Testis (tissue), 3 donors: Measurements from ENCODE around the gene DEF6. TPM values are rescaled to one million over a fixed set of nuclear protein-coding genes. Genes with fewer than 3 reads are reported as not detected.
A peak's percentile ranks its signal among the peaks of the same experiment; 100 is the strongest.

ENCODE experiments used
- DNase-seq: peaks from one replicate; pipeline ENCODE4 v3.0.0-alpha.2; 2019
- H3K27ac ChIP-seq, 2 donors: fragments of 200-600 bp; sonication (generic); one replicate each; pipeline ENCODE4 v1.5.1; 2019
- H3K27me3 ChIP-seq: fragments of 200-600 bp; sonication (generic); one replicate; pipeline ENCODE4 v1.5.1; 2019
- H3K36me3 ChIP-seq: fragments of 200-600 bp; sonication (generic); one replicate; pipeline ENCODE4 v1.5.1; 2017; ENCODE audit warnings: low read depth; ENCODE audit errors: missing control alignments
- H3K4me1 ChIP-seq: fragments of 200-600 bp; sonication (generic); one replicate; pipeline ENCODE4 v1.5.1; 2019
- H3K4me3 ChIP-seq, 2 donors: fragments of 200-600 bp; sonication (generic); one replicate each; pipeline ENCODE4 v1.5.1; 2017 to 2019
- H3K9me3 ChIP-seq: fragments of 200-600 bp; sonication (generic); one replicate; pipeline ENCODE4 v1.5.1; 2017
- POLR2A ChIP-seq: fragments of 450-650 bp; IDR thresholded peaks from one replicate; pipeline ENCODE4 v1.6.1; 2017; ENCODE audit warnings: antibody characterized with exemption, mild to moderate bottlenecking, moderate library complexity
- WGBS, 2 donors: methylation state at CpG; one replicate each; pipeline ENCODE4 v1.1.5; 2018; 5-methylcytosine and 5-hydroxymethylcytosine counted together
- intact Hi-C: fragments of 100-400 bp; cut with DNase I; formaldehyde crosslinking; loops from one replicate; pipeline ENCODE4 v1.15.1; 2023; ENCODE audit warnings: low total_unique reads
- polyA plus RNA-seq: library from polyadenylated mRNA; stranded (reverse); fragments of 350-450 nt; fragmentation: Illumina TruSeq; extraction: RNeasy Lipid Tissue Mini Kit (QIAGEN cat#74804); gene quantifications from one replicate; pipeline ENCODE4 v1.2.3, GENCODE V29; 2014; ENCODE audit warnings: low read depth, low replicate concordance; ENCODE audit not compliant: insufficient read depth
- total RNA-seq, 2 donors: library from RNA; depleted of rRNA; stranded (reverse); fragments of >200 nt; gene quantifications; one replicate each; pipeline ENCODE4 v1.2.3, GENCODE V29; 2016
- TF ChIP-seq, protein P1 (sequence below), 3 experiments: fragments of 450-650 bp in 2 of 3; fragments of 200-600 bp in 1 of 3; sonication (generic) in 1 of 3; IDR thresholded peaks; one replicate each; pipeline ENCODE4 v1.5.1; 2016 to 2019; ENCODE audit warnings: antibody characterized with exemption in 3 of 3, mild to moderate bottlenecking in 2 of 3, moderate library complexity in 1 of 3

Gene DEF6
- total and polyA plus RNA-seq, 3 donors from 2014 or later, result 13.1 to 29.5 (median 20.9) TPM

DNA sequence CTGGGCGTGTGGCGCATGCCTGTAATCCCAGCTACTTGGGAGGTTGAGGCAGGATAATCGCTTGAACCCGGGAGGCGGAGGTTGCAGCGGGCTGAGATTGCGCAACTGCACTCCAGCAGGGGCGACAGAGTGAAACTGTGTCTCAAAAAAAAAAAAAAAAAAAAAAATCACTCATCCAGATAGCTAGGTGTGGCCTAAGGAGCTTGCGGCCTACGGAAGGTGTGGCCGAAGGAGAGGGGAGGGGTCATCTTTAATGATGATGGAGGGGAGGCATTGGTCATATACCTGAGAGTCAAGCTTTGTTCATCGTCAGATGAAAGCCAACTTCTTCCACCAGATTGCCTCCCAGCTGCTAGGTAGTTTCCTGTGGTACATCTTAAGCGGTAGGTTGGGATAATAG is 43.9 kb downstream of the DEF6 start:
- Histone ChIP-seq H3K27me3 (no peaks in the 10 kb centered on the region), H3K9me3 (no peaks in the 10 kb centered on the region), H3K36me3 (no peaks in the 10 kb centered on the region), H3K27ac (no peak overlapping the region), H3K4me1 (peaks cover 14% of the 10 kb centered on the region), H3K4me3 (no peak overlapping the region)
- no peak for TF ChIP-seq POLR2A
- TF ChIP-seq, protein P1, sequence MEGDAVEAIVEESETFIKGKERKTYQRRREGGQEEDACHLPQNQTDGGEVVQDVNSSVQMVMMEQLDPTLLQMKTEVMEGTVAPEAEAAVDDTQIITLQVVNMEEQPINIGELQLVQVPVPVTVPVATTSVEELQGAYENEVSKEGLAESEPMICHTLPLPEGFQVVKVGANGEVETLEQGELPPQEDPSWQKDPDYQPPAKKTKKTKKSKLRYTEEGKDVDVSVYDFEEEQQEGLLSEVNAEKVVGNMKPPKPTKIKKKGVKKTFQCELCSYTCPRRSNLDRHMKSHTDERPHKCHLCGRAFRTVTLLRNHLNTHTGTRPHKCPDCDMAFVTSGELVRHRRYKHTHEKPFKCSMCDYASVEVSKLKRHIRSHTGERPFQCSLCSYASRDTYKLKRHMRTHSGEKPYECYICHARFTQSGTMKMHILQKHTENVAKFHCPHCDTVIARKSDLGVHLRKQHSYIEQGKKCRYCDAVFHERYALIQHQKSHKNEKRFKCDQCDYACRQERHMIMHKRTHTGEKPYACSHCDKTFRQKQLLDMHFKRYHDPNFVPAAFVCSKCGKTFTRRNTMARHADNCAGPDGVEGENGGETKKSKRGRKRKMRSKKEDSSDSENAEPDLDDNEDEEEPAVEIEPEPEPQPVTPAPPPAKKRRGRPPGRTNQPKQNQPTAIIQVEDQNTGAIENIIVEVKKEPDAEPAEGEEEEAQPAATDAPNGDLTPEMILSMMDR (IDR thresholded peaks at IDR 0.05), result no peak
- no peak for DNase-seq
- intact Hi-C loops, result loop anchor here (5.0 to 10.0 kb wide), 2 partner anchors 73 to 106 kb away; no protein-coding TSS in a partner anchor
- WGBS, 2 donors, result 57 to 63% methylated on average over 13 of the region's 13 CpGs

DNA sequence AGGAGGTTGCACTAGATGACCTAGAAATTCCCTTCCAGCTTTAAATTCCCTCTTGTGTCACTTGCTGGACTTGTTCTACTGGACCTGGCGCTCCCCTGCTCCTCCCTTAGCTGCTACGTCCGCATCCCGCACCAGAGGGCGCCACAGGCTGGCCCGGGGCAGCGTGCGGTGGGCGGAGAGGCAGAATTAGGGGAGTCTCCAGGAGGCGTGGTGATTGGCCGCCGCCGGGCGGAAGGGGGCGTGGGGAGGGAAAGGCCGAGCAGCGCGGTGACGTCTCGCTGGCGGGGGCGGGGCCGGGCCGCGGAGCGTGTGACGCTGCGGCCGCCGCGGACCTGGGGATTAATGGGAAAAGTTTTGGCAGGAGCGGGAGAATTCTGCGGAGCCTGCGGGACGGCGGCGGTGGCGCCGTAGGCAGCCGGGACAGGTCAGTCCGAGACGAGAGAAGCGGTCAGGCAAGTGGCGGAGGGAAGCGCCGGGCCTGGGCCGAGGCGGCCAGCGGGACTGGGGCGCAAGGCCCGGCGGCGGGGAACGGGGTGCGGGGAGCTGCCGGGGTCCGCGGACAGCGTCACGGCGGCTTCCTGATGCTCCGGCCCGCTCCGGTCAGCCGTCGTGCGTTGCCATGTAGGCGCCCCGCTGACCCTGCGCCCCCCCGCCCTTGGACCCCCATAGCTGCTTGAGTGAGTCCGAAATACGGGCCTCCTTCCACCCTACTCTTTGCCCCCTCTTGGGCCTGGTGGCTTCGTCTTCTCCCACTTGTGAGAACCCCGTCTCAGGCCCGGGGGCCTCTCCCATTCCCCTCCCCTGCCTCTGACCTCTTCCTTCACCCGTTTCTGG is 44.9 kb downstream of the DEF6 start, which contains the start of gene PPARD:
TSS of gene PPARD (plus strand) at position 301 of the 834 bp plus-strand sequence. CDS start 68,530 bp downstream, outside the sequence.
- Histone ChIP-seq H3K36me3 (no peaks in the 10 kb centered on the region), H3K4me1 (peaks cover 14% of the 10 kb centered on the region), H3K9me3 (no peaks in the 10 kb centered on the region), H3K4me3 (peak within 1 kb of the TSS; percentile 75 to 80), H3K27ac (peak within 1 kb of the TSS; percentile 81 to 89), H3K27me3 (no peaks in the 10 kb centered on the region)
- intact Hi-C loops, result loop anchor here (5.0 to 10.0 kb wide), 2 partner anchors 72 to 105 kb away; no protein-coding TSS in a partner anchor
- TF ChIP-seq POLR2A, result peak; percentile 56
- TF ChIP-seq, protein P1 (IDR thresholded peaks at IDR 0.05), result peak; percentile 95 to 100 (median 99)
- DNase-seq, result peak; percentile 99
- 0 to 3% methylated on average over 39 to 74 of the region's 77 CpGs for whole genome bisulfite sequencing, 2 donors

DNA sequence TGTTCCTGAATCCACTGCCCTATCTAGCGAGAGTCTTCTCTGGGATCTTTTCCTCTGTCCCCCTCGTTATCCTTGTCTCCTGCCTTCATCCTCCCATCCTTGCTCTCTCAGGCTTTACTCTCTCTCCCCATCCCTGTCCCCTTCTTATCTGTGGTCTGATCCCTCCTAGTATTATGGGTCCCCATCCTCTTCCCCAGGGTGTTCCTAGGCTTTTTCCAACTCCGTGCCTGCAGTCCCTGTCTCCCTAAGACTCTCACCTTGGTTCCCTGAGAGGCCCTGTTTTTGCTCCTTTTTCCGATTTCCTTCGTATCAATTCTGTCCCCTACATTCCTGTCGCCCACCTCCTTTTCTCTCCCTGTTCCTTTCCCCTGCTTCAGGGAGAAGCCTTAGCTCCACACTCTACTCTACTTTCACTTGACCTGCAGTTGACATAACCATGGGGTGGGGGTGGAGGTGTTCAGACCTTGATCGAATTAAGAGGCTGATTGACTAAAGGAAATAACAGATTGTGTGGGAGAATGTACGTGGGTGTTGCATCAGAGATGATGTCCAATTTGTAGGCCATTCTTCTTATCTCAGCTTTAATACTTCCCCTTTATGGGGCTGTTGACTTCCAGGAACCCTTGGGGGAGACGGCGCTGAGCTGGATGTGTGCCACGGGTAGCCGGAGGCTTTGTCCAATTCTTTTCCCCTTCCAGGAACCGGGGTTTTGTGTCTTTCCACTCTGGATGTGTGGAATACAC is 45.6 kb downstream of the DEF6 start:
- peak; percentile 36 for DNase-seq
- TF ChIP-seq POLR2A, result no peak
- TF ChIP-seq, protein P1 (IDR thresholded peaks at IDR 0.05), result no peak
- Histone ChIP-seq H3K4me1 (peaks cover 14% of the 10 kb centered on the region), H3K27ac (peak overlapping the region; percentile 81 to 89), H3K27me3 (no peaks in the 10 kb centered on the region), H3K4me3 (peak overlapping the region; percentile 75 to 80), H3K36me3 (no peaks in the 10 kb centered on the region), H3K9me3 (no peaks in the 10 kb centered on the region)
- intact Hi-C loops, result loop anchor here (5.0 to 10.0 kb wide), 2 partner anchors 72 to 104 kb away; no protein-coding TSS in a partner anchor
- WGBS, 2 donors, result 2 to 4% methylated on average over 13 of the region's 13 CpGs

DNA sequence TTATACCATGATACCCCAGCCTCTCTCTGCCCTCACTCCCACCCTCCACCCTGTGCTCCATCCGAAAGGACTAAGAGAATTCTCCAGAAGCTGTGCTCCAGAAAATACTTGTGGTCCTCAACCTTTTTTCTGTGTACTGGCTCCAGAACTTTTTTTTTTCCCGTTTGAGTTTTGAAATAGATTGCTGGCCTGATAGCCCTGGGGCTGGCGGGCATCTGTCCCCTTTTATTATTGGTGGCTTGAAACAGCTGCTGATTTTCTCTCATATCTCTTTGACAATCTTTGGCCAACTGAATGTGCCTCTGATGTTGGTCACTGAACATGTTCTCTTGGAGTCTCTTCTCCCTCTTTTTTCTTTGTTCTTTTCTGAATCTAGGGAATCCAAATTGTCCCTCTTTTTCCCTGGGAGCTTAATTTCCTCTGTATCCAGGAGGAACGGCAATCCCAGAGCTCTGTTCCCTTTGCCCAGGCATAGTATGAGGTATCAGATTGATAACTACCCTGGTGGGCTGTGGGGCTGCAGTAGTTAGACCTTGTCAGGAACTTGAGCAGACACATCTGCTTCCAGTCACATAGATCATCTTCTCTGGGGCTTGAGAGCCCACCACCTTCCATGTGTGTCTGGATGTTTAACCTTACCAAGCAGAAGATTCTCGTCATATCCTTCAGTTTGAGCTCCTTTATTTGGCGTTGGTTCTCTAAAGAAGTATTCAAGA is 46.4 kb downstream of the DEF6 start:
- 53 to 66% methylated on average over 6 of the region's 6 CpGs for WGBS, 2 donors
- DNase-seq, result no peak
- Histone ChIP-seq H3K4me3 (no peak overlapping the region), H3K9me3 (no peaks in the 10 kb centered on the region), H3K27me3 (no peaks in the 10 kb centered on the region), H3K4me1 (peaks cover 14% of the 10 kb centered on the region), H3K36me3 (no peaks in the 10 kb centered on the region), H3K27ac (peak overlapping the region in 1 of 2 donors; percentile 89)
- TF ChIP-seq POLR2A, result no peak
- TF ChIP-seq, protein P1 (IDR thresholded peaks at IDR 0.05), result no peak
- intact Hi-C loops, result loop anchor here (5.0 to 10.0 kb wide), 2 partner anchors 71 to 103 kb away; no protein-coding TSS in a partner anchor
